Neutrophil (primary cell): ENCODE results near the gene NPAS1.

Experiments
- H3K27ac ChIP-seq: fragments of 200-600 bp; sonication (generic); 2 replicates; pipeline ENCODE4 v1.5.1; 2016; ENCODE audit warnings: mild to moderate bottlenecking, moderate library complexity
- H3K27me3 ChIP-seq: fragments of 200-600 bp; sonication (generic); 2 replicates; pipeline ENCODE4 v1.6.0; 2016; ENCODE audit warnings: mild to moderate bottlenecking
- H3K36me3 ChIP-seq: fragments of 200-600 bp; sonication (generic); 2 replicates; pipeline ENCODE4 v1.5.1; 2017
- H3K4me1 ChIP-seq, 2 experiments: fragments of 200-600 bp in 1 of 2; sonication (generic) in 1 of 2; 1 replicate in 1 of 2; 2 replicates in 1 of 2; pipeline versions ENCODE4 v1.5.1 to v1.6.1; 2013 to 2016; ENCODE audit warnings: low read depth in 1 of 2, low read length in 1 of 2, mild to moderate bottlenecking in 1 of 2, moderate library complexity in 1 of 2; ENCODE audit not compliant: control insufficient read depth in 1 of 2, insufficient read depth in 1 of 2
- H3K4me3 ChIP-seq, 2 experiments: fragments of 200-600 bp in 1 of 2; sonication (generic) in 1 of 2; 1 replicate in 1 of 2; 2 replicates in 1 of 2; pipeline ENCODE4 v1.5.1; 2013 to 2016; ENCODE audit warnings: low read depth in 1 of 2, low read length in 1 of 2, mild to moderate bottlenecking in 1 of 2, moderate library complexity in 1 of 2
- H3K9me3 ChIP-seq: fragments of 200-600 bp; sonication (generic); 2 replicates; pipeline ENCODE4 v1.5.1; 2016
- TF ChIP-seq, protein P1 (sequence below): fragments of 200-600 bp; sonication (generic); IDR thresholded peaks from 2 replicates; pipeline ENCODE4 v1.5.1; 2016; ENCODE audit warnings: antibody characterized with exemption

NPAS1 gene

DNA sequence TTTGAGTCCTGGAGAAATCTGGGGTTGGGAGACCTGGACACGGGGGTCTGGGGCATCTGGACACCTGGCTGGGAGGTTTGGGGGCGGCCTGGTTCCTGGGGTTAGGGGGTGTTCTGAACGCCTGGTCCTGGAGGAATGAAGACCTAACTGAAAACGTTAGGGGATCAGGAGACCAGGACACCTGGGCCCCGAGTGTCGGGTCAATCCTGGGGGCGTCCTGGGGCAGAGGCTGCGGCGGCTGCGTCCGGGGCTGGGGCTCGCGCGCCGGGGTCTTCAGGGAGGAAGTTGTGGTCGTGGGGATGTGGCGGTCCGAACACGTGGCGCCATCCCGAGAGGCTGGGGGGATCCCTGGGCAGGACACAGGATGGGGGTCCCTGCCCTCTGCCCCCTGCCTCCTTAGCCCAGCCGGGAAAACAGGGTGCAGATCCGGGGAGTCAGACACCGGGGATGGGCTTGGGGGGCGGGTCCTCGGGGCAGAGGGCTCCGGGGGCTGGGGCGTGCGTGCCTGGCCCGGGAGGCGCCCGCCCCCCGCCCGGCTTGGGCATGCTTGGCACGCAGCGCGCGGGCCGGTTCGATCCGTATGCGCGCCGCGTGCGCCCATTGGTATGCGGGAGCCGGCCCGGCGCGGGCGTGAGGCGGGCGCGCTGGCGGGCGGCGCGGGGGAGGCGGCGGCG, 632 bp downstream of the NPAS1 start:
- H3K36me3 ChIP-seq, result no peaks in the 10 kb centered on the region
- no peaks in the 10 kb centered on the region for H3K4me1 ChIP-seq
- no peaks in the 10 kb centered on the region for H3K9me3 ChIP-seq
- H3K4me3 ChIP-seq, result no peak overlapping the region
- H3K27ac ChIP-seq, result no peak overlapping the region
- peaks cover 97% of the 10 kb centered on the region for H3K27me3 ChIP-seq
- TF ChIP-seq, protein P1, sequence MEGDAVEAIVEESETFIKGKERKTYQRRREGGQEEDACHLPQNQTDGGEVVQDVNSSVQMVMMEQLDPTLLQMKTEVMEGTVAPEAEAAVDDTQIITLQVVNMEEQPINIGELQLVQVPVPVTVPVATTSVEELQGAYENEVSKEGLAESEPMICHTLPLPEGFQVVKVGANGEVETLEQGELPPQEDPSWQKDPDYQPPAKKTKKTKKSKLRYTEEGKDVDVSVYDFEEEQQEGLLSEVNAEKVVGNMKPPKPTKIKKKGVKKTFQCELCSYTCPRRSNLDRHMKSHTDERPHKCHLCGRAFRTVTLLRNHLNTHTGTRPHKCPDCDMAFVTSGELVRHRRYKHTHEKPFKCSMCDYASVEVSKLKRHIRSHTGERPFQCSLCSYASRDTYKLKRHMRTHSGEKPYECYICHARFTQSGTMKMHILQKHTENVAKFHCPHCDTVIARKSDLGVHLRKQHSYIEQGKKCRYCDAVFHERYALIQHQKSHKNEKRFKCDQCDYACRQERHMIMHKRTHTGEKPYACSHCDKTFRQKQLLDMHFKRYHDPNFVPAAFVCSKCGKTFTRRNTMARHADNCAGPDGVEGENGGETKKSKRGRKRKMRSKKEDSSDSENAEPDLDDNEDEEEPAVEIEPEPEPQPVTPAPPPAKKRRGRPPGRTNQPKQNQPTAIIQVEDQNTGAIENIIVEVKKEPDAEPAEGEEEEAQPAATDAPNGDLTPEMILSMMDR, result no peak

DNA sequence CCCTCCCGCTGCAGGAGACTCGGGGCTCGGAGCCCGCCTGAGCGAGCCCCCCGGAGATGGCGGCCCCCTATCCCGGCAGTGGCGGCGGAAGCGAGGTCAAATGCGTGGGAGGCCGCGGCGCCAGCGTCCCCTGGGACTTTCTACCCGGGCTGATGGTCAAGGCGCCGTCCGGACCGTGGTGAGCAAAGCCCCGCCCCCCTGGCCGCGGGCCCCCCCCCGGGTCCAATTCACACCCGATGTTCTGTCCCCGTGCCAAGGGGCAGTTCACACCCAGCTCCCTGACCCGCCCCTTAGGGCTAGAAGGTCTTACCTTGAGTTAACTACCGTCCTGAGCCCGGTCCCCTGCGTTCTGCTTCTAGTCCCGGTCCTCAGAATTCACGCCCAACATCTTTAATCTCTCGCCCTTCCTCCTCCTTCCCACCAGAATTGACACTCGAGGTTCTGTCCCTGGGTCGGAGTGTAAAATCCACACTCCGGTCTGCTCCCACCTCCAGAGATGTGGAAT, 1.4 kb downstream of the NPAS1 start:
- H3K27ac ChIP-seq, result no peak overlapping the region
- no peaks in the 10 kb centered on the region for H3K36me3 ChIP-seq
- peaks cover 97% of the 10 kb centered on the region for H3K27me3 ChIP-seq
- H3K9me3 ChIP-seq, result no peaks in the 10 kb centered on the region
- H3K4me3 ChIP-seq, result no peak overlapping the region
- no peaks in the 10 kb centered on the region for H3K4me1 ChIP-seq
- TF ChIP-seq, protein P1, result no peak

- TF ChIP-seq, protein P1, result no peak
- H3K9me3 ChIP-seq, result no peaks in the 10 kb centered on the region
- peaks cover 98% of the 10 kb centered on the region for H3K27me3 ChIP-seq
- H3K36me3 ChIP-seq, result no peaks in the 10 kb centered on the region
- H3K4me3 ChIP-seq, result no peak overlapping the region
- no peak overlapping the region for H3K27ac ChIP-seq
- no peaks in the 10 kb centered on the region for H3K4me1 ChIP-seq
Measured at GRCh38 chr19:47021536-47022139, 2.0 kb downstream of the NPAS1 start.

DNA sequence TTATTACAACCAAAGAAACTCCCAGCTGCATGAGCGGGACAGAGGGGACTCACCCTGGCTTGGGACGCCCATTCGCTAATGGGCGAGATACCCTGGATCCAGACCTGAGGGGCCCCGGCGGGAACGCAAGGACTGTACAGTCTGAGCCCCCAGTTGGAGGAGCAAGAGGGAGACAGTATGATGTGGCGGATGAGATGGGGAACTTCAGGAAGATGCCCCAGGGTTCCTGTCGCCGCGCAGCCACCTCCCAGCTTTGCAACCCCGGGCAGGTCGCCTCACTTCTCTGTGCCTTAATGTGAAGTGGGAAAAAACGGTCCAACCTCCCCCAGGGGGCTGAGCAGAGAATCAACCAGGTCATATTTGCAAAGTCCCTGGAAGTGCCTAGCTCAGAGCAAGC, 2.5 kb downstream of the NPAS1 start:
- Histone ChIP-seq H3K27ac (no peak overlapping the region), H3K9me3 (no peaks in the 10 kb centered on the region), H3K4me3 (no peak overlapping the region), H3K27me3 (peaks cover 100% of the 10 kb centered on the region), H3K4me1 (no peaks in the 10 kb centered on the region), H3K36me3 (no peaks in the 10 kb centered on the region)
- TF ChIP-seq, protein P1, result no peak

- Histone ChIP-seq H3K27me3 (peaks cover 100% of the 10 kb centered on the region), H3K4me3 (no peak overlapping the region), H3K27ac (no peak overlapping the region), H3K4me1 (no peaks in the 10 kb centered on the region), H3K36me3 (no peaks in the 10 kb centered on the region), H3K9me3 (no peaks in the 10 kb centered on the region)
- TF ChIP-seq, protein P1, result no peak
Measured at GRCh38 chr19:47022541-47023447, 3.2 kb downstream of the NPAS1 start.
